ENCODE measurements around the gene MPST. TPM values are rescaled to one million over a fixed set of nuclear protein-coding genes. Genes with fewer than 3 reads are reported as not detected.

Gene MPST
- total RNA-seq: 100 to 1,000 TPM in 1 of 2 donors, 10 to 100 TPM in 1; 99.6 to 114 TPM
- polyA plus RNA-seq (ENCODE audit: insufficient read depth, low read depth, low replicate concordance): 64.1 TPM
- long read RNA-seq, donor 1, transcript MPST-203 (3 exons, 1,345 nt): minor isoform, 6 of 60 reads
- long read RNA-seq, donor 1, transcript MPST-206 (3 exons, 1,331 nt): major isoform, 15 of 60 reads
- long read RNA-seq, donor 1, partial matches to known transcripts: 22 of 60 reads
- long read RNA-seq, donor 1, other reads (novel, unspliced or antisense): 17 of 60 reads
- long read RNA-seq, donor 2, transcript MPST-203 (3 exons, 1,345 nt): major isoform, 6 of 16 reads
- long read RNA-seq, donor 2, partial matches to known transcripts: 7 of 16 reads
- long read RNA-seq, donor 2, other reads (novel, unspliced or antisense): 0 of 16 reads

DNA sequence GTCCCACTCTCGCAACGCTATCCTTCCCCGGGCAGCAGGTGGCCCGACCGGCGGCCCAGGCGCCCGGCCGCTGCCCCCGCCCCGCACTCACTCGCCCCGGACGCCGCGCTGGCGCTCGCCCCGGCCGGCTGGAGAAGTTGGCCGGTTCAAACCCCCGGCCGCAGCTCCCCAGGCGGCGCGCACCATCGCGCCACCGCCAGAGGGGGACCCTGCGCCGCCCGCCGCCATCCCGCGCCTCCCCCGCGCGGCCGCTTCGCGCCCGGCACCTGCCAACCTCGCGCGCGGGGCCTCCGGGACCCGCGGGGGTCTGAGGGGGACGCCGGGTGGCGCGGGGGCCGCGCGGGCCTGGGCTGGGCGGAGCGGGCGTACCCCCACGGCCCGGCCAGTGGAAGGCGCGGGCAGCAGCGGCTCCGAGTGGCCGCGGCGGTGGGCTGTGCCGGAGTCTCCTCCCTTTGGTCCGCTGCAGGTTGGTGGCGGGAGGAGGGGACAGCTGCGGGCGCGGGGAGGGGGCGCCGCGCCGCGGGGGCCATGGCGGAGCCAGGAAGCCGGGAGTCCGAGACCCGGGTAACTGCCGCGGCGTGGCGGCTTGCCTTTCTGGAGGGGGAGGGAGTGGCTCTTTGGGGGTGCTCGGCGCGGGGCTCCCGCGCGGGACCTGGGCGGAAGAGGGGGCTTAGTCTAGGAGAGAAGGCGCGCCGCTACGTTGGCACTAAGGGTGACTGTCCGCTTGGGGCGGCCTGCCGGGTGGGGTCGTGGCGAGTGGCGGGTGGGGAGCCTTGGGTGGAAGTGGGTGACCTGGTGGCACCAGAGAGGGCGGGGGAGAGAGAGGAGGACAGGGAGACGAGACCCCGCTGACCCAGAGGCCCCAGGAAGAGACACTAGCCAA, at the start of gene MPST, which contains the start of gene TST:
Gene MPST (plus strand): TSS at position 434 of the 883 bp plus-strand sequence. CDS start 95 bp downstream, at position 529.
Gene TST (minus strand): TSS at position 139 of the 883 bp plus-strand sequence. CDS start 715 bp downstream, outside the sequence.
- Histone ChIP-seq H3K4me1 (peaks cover 18% of the 10 kb centered on the region), H3K4me3 (peak within 1 kb of the TSS; percentile 84 to 95), H3K27me3 (no peaks in the 10 kb centered on the region), H3K27ac (peak within 1 kb of the TSS; percentile 77 to 88), H3K36me3 (ENCODE audit: low read depth, missing control alignments) (no peaks in the 10 kb centered on the region), H3K9me3 (no peaks in the 10 kb centered on the region)
- DNase-seq: peak; percentile 82
- intact Hi-C loops (cut with DNase I; ENCODE audit: low total_unique reads): no loop called here
- 0 to 1% methylated on average over 17 to 48 of the region's 107 CpGs for WGBS, 2 donors
- TF ChIP-seq, protein P1, sequence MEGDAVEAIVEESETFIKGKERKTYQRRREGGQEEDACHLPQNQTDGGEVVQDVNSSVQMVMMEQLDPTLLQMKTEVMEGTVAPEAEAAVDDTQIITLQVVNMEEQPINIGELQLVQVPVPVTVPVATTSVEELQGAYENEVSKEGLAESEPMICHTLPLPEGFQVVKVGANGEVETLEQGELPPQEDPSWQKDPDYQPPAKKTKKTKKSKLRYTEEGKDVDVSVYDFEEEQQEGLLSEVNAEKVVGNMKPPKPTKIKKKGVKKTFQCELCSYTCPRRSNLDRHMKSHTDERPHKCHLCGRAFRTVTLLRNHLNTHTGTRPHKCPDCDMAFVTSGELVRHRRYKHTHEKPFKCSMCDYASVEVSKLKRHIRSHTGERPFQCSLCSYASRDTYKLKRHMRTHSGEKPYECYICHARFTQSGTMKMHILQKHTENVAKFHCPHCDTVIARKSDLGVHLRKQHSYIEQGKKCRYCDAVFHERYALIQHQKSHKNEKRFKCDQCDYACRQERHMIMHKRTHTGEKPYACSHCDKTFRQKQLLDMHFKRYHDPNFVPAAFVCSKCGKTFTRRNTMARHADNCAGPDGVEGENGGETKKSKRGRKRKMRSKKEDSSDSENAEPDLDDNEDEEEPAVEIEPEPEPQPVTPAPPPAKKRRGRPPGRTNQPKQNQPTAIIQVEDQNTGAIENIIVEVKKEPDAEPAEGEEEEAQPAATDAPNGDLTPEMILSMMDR (IDR thresholded peaks at IDR 0.05): peak; percentile 19 to 81 (median 27)
- peak; percentile 9 for TF ChIP-seq POLR2A (IDR thresholded peaks at IDR 0.05)

DNA sequence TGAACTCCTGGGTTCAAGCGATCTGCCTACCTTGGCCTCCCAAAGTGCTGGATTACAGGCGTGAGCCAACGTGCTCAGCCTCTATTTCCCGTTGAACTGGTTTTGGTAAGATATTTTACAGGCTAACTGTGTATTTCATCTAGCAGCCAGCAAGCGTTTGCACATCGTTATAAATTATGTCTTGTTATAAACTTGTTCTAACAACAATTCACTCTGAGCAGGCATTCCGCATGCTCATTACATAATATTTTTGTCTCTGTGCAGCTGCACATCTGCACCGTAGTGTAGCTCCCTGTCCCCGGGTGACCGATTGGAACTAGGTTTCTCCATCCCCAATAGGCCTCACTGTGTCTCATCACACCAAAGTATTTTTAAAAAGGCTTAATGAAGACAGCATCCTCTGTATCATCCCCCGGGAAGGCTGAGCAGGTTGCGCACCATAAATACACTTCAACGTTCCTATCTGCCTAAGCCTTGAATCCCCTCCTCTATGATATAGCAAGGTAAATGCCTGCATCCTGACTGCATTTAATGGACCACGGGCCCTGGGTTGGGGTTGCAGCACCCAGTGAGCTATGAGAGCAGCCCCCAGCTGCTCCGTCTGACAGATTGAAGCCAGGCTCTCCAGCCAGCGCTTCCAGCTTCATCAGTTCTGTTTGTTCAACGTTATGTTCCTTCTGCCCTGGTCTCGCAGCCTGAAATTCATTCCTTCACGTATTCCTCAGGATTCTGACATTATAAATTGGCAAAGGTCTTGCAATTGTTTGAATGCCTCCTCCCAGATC, 48.0 kb upstream of the MPST start:
- H3K9me3 ChIP-seq: no peaks in the 10 kb centered on the region
- intact Hi-C loops (cut with DNase I; ENCODE audit: low total_unique reads): loop anchor here (10.0 kb wide), 1 partner anchor 97 kb away; no protein-coding TSS in a partner anchor
- H3K27me3 ChIP-seq: no peaks in the 10 kb centered on the region
- H3K4me1 ChIP-seq: no peaks in the 10 kb centered on the region
- no peak overlapping the region for H3K4me3 ChIP-seq
- H3K27ac ChIP-seq: no peak overlapping the region
- no peaks in the 10 kb centered on the region for H3K36me3 ChIP-seq (ENCODE audit: low read depth, missing control alignments)
- TF ChIP-seq POLR2A (IDR thresholded peaks at IDR 0.05): no peak
- 72 to 74% methylated on average over 19 of the region's 19 CpGs for WGBS, 2 donors
- DNase-seq: no peak

DNA sequence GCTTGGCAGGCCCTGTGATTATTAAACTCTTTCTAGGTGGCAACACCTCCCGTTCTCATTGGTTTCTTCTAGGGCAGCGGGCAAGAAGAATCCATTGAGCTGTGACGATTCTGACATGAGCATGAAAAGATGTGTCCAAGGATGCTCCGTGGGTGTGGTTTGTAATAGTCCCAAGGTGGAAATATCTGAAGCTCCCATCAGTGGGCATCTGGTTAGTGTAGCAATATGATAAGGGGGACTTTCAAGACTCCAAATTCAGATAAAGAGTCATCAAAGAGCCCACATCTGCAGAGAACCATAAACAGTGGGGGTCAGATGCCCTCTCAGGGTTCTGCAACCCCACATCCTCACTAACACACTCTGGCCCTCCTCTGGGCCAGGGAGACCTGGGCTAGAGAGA, 42.9 kb upstream of the MPST start:
- Histone ChIP-seq H3K4me1 (no peaks in the 10 kb centered on the region), H3K27ac (no peak overlapping the region), H3K36me3 (ENCODE audit: low read depth, missing control alignments) (no peaks in the 10 kb centered on the region), H3K4me3 (no peak overlapping the region), H3K27me3 (no peaks in the 10 kb centered on the region), H3K9me3 (no peaks in the 10 kb centered on the region)
- TF ChIP-seq, protein P1 (IDR thresholded peaks at IDR 0.05): no peak
- TF ChIP-seq POLR2A (IDR thresholded peaks at IDR 0.05): no peak
- intact Hi-C loops (cut with DNase I; ENCODE audit: low total_unique reads): loop anchor here (10.0 kb wide), 1 partner anchor 102 kb away; no protein-coding TSS in a partner anchor
- 91 to 94% methylated on average over 4 of the region's 4 CpGs for WGBS, 2 donors
- DNase-seq: no peak

DNA sequence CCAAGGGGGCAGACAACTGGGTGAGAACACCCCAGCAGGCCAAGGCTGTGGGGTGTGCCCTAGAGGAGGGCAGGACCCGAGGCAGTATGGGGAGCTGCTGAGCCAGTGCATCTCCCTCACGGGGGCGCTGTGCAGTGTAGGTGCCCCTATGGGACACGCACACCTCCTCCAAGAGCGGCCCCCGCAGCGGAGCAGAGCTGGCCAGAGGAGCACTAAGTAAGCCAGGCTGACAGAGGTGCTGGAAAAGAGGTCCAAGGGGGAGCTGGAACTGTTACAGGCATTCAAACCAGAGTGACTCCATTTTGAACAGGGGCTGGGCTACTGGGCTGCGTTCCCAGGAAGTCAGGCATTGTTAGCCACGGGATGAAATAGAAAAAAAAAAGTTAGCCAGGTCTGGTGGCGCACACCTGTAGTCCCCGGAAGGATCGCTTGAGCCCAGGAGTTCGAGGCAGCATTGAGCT, 42.1 kb upstream of the MPST start:
- intact Hi-C loops (cut with DNase I; ENCODE audit: low total_unique reads): loop anchor here (10.0 kb wide), 1 partner anchor 103 kb away; no protein-coding TSS in a partner anchor
- Histone ChIP-seq H3K4me1 (no peaks in the 10 kb centered on the region), H3K36me3 (ENCODE audit: low read depth, missing control alignments) (no peaks in the 10 kb centered on the region), H3K4me3 (peak overlapping the region; percentile 17 to 42), H3K27me3 (no peaks in the 10 kb centered on the region), H3K27ac (no peak overlapping the region), H3K9me3 (no peaks in the 10 kb centered on the region)
- TF ChIP-seq POLR2A (IDR thresholded peaks at IDR 0.05): no peak
- TF ChIP-seq, protein P1 (IDR thresholded peaks at IDR 0.05): peak in 2 of 3 experiments; percentile 14 to 22
- WGBS, 2 donors: 17 to 25% methylated on average over 13 of the region's 13 CpGs
- peak; percentile 81 for DNase-seq
